GM19193 (cell line): ENCODE results near the gene ANO4.

Source experiments
- POLR2A ChIP-seq: IDR thresholded peaks from 4 replicates; pipeline ENCODE4 v1.6.1; 2011; ENCODE audit not compliant: insufficient read depth, insufficient read length; ENCODE audit errors: extremely low read depth

The ANO4 gene

GRCh38 chr12:101013993-101014392, 219.4 kb downstream of the ANO4 start:
- no peak for TF ChIP-seq POLR2A

- TF ChIP-seq POLR2A, result no peak
These were observed 220.5 kb downstream of the ANO4 start for GRCh38 chr12:101015044-101015443.

GRCh38 chr12:101018540-101018939, 224.0 kb downstream of the ANO4 start:
- TF ChIP-seq POLR2A, result no peak

GRCh38 chr12:101019201-101019600, 224.6 kb downstream of the ANO4 start:
- no peak for TF ChIP-seq POLR2A

GRCh38 chr12:101019667-101020066, 225.1 kb downstream of the ANO4 start:
- TF ChIP-seq POLR2A, result no peak

- TF ChIP-seq POLR2A, result no peak
These were observed 226.9 kb downstream of the ANO4 start for GRCh38 chr12:101021442-101021841.

- no peak for TF ChIP-seq POLR2A
These were observed 227.4 kb downstream of the ANO4 start for GRCh38 chr12:101021911-101022388.

- TF ChIP-seq POLR2A, result no peak
These were observed 232.6 kb downstream of the ANO4 start for GRCh38 chr12:101027200-101027599.

- no peak for TF ChIP-seq POLR2A
These were observed 233.2 kb downstream of the ANO4 start for GRCh38 chr12:101027816-101028215.

- TF ChIP-seq POLR2A, result no peak
These were observed 243.8 kb downstream of the ANO4 start for GRCh38 chr12:101038289-101038871.

GRCh38 chr12:101039848-101040531, 245.4 kb downstream of the ANO4 start:
- no peak for TF ChIP-seq POLR2A

- TF ChIP-seq POLR2A, result no peak
These were observed 246.4 kb downstream of the ANO4 start for GRCh38 chr12:101040936-101041335.

- no peak for TF ChIP-seq POLR2A
These were observed 247.6 kb downstream of the ANO4 start for GRCh38 chr12:101042211-101042610.

- TF ChIP-seq POLR2A, result no peak
These were observed 250.0 kb downstream of the ANO4 start for GRCh38 chr12:101044512-101045059.

GRCh38 chr12:101045486-101046464, 251.2 kb downstream of the ANO4 start:
- no peak for TF ChIP-seq POLR2A
